Gastrocnemius medialis (tissue), 4 donors: Measurements from ENCODE around the gene CEBPB.

ENCODE experiments used
- POLR2A ChIP-seq, 2 donors: fragments of 450-650 bp; IDR thresholded peaks; one replicate each; pipeline ENCODE4 v1.6.1; 2017; ENCODE audit warnings: antibody characterized with exemption in 2 of 2, mild to moderate bottlenecking in 2 of 2, moderate library complexity in 2 of 2
- TF ChIP-seq, protein P1 (sequence below), 5 experiments: fragments of 450-650 bp in 3 of 5; fragments of 200-600 bp in 2 of 5; sonication (generic) in 2 of 5; IDR thresholded peaks in 4 of 5; conservative IDR thresholded peaks in 1 of 5; 1 replicate in 4 of 5; 2 replicates in 1 of 5; pipeline ENCODE4 v1.5.1; 2016 to 2019; ENCODE audit warnings: antibody characterized with exemption in 5 of 5, mild to moderate bottlenecking in 3 of 5, moderate library complexity in 3 of 5

DNA sequence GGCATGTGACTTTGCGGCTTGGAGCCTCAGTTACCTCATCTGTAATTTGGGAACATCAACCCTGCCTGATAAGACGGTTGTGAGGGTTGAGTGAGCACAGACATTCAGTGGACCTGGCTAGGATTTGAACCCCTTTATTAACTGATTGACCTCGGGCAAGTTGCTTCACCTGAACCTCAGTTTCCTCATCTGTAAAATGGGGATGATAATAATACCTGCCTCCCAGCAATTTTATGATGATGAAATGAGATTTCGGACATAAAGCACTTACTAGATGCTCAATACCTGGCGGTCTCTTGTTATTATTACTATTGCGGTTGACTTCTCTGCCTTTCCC lies 51.5 kb downstream of the CEBPB start:
- TF ChIP-seq, protein P1, sequence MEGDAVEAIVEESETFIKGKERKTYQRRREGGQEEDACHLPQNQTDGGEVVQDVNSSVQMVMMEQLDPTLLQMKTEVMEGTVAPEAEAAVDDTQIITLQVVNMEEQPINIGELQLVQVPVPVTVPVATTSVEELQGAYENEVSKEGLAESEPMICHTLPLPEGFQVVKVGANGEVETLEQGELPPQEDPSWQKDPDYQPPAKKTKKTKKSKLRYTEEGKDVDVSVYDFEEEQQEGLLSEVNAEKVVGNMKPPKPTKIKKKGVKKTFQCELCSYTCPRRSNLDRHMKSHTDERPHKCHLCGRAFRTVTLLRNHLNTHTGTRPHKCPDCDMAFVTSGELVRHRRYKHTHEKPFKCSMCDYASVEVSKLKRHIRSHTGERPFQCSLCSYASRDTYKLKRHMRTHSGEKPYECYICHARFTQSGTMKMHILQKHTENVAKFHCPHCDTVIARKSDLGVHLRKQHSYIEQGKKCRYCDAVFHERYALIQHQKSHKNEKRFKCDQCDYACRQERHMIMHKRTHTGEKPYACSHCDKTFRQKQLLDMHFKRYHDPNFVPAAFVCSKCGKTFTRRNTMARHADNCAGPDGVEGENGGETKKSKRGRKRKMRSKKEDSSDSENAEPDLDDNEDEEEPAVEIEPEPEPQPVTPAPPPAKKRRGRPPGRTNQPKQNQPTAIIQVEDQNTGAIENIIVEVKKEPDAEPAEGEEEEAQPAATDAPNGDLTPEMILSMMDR (IDR thresholded peaks at IDR 0.05 in 4 of 5, conservative IDR thresholded peaks at IDR 0.05 in 1 of 5): no peak
- no peak for TF ChIP-seq POLR2A (IDR thresholded peaks at IDR 0.05)
